ENCODE data around the gene MEF2C.

MEF2C gene

DNA sequence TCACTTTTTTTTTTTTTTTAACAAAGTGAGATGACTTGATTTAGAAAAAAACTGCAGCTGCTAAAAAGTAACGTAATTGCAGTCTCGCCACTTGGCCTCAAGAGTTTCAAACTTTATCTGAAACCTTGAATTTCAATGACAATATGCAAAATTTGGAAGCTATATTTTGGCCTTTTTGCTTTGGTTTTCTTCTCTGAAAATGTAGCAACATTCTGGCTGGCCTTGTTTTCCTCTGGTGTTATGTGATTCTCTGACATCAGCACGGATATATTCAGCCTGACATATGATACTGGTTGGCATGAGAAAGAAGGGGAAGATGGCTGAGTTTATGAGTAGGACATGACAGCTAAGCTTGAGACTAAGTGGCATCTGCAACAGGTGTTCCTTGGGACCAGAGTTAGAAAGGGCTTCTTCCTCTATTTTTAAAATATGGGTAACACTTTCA, 136.5 kb downstream of the MEF2C start:
- peak; percentile 3 for DNase-seq

DNA sequence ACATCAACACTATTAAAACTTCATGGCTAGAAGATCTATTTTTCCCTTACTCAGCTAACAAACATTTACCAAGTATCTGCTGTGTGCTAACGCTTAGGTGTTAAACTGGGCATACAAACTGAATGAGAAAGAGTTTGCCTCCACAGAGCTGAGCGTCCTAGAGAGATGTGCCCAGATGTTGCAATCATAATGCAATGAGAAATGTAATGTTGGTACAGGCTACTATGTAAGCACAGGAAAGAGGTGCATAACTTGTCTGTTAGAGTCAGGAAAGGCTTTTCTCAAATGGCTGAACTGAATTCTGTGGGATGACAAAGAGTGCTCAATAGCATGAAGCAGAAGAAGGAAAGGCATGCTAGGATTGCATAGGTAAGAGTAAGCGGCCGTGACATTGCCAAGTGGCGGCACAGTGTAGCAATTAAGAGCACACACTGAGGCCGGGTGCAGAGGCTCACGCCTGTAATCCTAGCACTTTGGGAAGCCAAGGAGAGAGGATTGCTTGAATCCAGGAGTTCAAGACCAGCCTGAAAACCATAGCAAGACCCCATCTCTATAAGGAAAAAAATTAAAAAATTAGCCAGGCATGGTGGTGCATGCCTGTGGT, 137.8 kb downstream of the MEF2C start:
- no peak for DNase-seq

DNA sequence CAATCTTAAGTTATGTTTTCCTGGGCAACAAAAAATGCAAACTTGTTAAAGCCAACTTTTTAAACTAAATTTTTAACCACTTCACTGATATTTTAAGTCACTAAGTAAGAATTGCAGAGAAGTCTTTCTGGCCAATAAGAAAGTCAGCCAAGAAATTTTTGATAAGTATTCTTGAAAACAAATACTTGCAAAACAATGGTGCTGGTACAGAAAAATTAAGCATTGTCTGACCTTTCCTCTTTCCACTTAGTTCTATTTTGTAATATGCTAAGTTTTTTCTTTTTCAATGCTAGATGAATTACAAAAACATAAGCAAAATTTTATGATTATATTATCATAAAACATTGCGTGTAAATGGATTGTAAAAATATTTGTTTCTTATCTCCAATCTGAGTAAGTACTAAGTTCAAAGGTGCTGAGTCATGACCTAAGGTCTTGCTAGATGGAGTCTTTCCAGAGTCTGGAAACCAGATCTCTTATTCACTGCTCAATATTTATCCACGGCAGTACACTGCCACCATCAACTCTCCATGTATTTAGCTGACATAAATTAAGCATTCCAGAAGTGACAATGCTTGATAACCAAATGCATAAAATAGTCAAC, 139.7 kb downstream of the MEF2C start:
- no peak for DNase-seq

DNA sequence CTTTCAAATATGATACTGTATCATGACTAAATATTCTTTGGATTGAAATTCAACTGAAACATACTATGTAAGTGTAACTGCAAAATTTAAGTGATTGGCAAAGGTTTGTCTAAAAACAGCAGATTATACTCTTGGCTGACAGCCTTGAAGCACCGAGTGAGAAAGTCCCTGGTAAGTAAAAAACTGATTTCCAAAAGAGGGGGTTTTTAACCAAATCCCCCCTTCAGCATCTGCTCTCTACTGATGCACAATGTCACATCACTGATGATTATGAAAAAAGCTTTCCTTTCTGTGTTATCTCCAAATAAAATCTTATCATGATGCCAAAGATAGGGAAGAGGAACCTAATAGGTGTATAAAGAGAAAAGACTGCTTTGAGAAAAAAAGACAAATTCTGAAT, 141.0 kb downstream of the MEF2C start:
- no peak for DNase-seq

DNA sequence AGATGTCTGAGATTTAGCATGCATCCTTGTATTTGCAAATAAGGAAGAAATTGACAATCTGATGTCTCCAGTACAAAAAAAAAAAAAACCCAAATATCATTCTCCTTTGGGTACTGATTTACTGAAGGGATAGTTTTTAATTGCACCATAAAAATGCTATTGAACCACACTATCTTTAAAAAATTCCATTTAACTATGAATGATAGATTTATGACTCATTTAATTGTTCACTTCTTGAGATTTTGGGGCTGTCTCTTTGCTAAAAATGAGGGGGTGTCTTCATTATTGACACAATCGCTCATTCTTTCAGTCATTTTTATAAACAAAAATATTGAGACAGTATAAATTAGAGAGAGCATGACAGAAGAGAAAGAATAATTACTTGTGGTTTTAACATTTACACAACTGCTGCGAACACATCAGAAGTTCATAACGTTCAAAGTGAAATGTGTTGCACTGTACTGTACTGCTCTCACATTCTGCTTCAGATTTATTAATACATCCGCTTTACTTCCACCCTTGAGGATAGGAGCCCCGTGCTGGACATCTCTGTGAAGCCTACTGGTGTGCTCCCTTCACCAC, 142.3 kb downstream of the MEF2C start:
- DNase-seq, result no peak

DNA sequence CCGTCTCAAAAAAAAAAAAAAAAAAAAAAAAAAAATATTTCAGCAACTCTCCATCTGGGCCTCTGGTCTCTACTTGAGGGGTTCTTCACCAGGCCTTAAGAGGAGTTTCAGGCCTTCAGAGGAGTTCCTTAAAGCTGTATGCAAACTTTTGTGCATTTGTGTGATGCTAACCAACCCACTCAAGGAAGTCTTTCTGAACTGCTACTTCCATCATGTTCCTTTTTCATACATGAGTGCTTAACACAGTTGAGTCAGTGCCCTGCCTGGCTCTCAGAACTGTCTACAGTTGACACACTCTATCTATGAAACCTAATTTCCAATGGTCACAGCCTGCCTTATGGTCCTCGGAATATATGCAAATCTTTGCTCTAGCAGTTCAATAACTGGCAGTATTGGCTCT, 146.5 kb downstream of the MEF2C start:
- peak; percentile 45 for DNase-seq

- DNase-seq, result peak; percentile 16
Measured at GRCh38 chr5:88734983-88735382, 148.0 kb downstream of the MEF2C start.

- peak; percentile 85 for DNase-seq
Measured at GRCh38 chr5:88734191-88734640, 148.8 kb downstream of the MEF2C start.

DNA sequence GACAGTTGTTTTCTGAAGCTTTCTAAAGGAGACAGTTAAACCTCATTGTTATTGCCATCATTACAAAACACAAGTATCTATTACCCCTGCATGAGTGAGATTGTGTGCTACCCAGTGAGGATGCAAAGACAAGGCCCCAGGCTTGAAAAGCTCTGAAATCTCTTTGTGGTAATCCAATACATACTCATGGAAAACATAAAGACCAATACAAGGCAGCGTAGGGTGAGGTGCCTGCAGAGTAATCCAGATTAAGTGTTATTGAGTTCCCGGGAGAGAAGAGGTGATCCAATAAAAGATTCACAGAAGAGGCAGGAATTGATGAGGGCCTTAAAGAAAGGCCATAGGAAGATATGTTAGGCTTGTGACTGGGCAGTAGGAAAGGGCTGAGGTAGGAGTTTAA, 150.1 kb downstream of the MEF2C start:
- no peak for DNase-seq

DNA sequence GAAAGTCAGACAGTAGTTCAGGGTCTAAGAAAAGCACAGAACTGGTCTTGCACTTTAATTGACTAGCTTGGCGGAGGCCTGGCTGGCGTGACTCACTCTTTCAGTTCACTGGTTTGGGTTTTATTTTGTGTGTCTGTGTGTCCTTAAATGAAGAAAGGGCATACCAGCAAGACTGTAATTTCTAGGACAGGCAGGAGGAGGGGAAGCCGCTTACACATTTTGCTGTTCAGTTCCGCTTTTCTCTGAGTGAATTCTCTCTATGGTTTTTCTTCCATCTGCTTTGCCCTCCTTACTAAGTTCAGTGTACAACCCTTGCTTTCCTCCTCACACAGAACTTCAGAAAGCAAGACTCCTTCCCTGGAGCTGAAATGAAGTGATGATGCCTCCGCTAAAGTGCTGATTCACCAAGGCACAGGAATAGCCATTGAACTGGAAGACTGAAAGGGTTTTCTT, 150.8 kb downstream of the MEF2C start:
- peak; percentile 98 for DNase-seq

DNA sequence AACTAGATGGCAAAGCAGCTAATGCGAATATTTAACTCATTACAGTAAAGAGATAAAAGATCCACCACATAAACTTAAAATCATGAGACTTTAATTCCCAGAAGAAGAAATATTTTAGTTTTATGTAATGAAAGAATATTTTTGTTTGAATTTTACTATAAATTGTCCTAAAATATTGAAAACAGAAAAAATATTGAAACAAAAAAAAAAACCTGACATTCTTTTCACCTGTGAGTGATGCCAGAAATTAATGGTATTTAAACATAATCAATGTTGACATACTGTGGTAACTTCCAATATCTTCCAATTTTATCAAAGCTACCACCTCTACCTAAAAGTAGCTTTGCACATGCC, 153.2 kb downstream of the MEF2C start:
- DNase-seq, result no peak

GRCh38 chr5:88729084-88729828, 153.7 kb downstream of the MEF2C start:
- peak; percentile 70 for DNase-seq

- DNase-seq, result peak; percentile 18
Measured at GRCh38 chr5:88727705-88728313, 155.2 kb downstream of the MEF2C start.

- no peak for DNase-seq
Measured at GRCh38 chr5:88725454-88725853, 157.5 kb downstream of the MEF2C start.

- DNase-seq, result no peak
Measured at GRCh38 chr5:88724201-88724600, 158.8 kb downstream of the MEF2C start.

- no peak for DNase-seq
Measured at GRCh38 chr5:88722546-88723073, 160.4 kb downstream of the MEF2C start.

DNA sequence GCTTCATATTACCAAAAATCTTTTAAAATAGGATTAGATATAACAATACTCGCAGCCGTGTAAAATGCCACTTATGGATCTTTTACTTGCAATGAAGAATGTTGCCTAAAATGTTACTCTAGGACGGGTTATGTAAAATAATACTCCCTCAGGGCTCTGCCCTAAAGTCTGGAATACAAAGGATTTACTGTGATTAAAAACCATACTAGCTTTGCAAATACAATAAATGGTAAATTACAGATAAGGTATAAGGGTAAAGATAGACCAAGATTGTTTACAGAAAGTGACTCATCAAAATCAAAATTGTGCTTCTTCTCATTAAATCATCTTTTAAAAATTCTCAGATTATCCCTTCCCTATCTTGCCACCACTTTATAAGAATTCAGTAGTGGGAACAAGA, 163.6 kb downstream of the MEF2C start:
- DNase-seq, result no peak

DNA sequence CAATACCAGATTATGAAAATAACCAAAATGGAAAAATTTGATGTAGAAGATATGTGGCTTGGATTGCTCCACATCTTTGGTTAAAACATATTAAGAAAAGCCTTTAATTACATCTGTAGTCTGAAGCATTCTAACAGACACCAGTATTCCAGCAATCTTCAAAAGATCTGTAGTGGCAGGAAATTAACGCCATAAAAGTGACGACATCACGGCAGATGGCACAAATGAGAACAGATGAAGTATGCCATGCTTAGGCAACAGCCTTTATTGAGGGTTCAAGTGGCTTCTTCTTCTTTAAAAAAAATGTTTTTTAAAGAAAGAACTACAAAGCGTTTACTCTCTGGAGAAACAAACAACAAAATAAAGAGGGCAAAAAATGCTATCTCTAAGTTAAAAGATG, 164.2 kb downstream of the MEF2C start:
- peak; percentile 35 for DNase-seq

DNA sequence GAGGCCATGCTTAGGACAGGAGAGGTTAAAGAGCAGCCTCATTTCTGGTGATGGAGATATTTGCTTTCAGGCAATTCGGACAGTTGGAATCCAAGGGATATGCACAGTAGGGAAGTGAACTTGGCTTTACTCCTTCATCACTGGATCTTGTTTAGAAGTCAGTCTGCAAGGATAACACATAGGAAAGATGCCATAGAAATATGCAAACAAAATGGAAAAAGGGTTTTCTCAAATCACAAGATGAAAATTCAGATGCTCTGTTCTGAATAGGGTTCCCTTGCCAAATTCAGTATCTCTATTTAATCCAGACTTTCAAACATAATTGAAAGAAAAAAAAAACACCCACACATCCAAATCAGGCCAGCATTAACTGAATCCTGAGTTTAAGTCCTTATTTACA, 166.9 kb downstream of the MEF2C start:
- DNase-seq, result no peak

DNA sequence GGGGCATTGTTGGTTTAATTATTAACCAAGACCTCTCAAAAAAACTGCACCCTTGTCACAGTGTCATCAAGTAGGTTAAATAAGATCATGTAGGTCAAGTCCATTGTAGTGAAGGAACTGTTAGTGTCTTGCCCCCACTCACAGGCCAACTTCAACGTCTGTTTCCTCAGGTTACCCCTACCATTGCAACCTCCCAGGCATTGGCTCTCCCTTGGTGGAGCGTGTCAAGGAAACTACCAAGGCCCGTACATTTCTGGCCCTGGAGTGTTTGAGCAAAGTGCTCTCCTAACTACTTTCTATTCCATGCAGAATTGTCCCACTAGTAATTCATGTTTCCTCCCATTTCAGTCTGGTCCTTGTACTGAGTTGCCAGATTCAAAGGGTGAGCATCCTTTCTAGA, 167.5 kb downstream of the MEF2C start:
- DNase-seq, result no peak

DNA sequence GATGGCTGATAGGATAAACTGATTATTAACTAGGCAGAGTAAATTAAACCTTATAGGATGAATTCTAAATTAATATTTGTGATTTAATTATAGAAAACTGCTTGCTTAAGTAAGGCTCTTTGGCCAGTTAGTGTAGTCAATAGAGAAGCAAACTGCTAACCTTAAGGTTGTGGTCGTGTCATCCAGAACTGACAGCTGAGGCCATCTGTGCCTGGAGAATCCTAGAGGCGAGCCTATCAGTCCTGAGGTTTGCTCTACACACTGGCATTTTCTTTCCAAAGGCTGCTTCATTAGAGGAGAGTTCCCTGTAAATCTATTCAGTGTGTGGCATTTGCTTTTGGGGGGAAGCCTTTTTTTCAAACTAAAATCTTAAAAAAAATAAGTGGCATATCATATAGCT, 169.2 kb downstream of the MEF2C start:
- DNase-seq, result no peak

GRCh38 chr5:88708682-88709398, 174.1 kb downstream of the MEF2C start:
- DNase-seq, result no peak

DNA sequence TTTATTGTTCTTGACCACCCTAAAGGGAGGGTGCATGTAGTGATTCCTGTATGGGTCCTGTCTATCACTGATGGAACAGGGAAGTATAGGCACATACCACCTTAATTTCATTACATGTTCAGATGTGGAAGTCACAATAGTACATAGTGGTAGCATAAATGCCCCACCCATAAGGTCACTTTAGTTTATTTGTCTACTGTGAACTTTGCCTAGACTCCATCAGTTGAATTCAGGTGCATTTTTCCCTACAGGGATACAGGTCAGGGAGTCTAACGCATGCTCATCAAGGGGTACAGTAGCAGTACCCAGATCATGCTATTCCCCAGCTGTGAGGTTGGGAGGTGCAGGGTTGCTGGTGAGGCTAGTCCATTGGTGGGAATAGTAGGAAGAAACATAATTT, 175.0 kb downstream of the MEF2C start:
- no peak for DNase-seq
